GM19025 (cell line): Measurements from ENCODE around the gene PRCD.

Experiments
- ATAC-seq: cut with Tn5 transposase; IDR thresholded peaks from one replicate; pipeline ENCODE4 v1.9.1; 2021; ENCODE audit warnings: mild to moderate bottlenecking, low read depth, moderate library complexity; ENCODE audit not compliant: unreplicated experiment

PRCD gene

DNA sequence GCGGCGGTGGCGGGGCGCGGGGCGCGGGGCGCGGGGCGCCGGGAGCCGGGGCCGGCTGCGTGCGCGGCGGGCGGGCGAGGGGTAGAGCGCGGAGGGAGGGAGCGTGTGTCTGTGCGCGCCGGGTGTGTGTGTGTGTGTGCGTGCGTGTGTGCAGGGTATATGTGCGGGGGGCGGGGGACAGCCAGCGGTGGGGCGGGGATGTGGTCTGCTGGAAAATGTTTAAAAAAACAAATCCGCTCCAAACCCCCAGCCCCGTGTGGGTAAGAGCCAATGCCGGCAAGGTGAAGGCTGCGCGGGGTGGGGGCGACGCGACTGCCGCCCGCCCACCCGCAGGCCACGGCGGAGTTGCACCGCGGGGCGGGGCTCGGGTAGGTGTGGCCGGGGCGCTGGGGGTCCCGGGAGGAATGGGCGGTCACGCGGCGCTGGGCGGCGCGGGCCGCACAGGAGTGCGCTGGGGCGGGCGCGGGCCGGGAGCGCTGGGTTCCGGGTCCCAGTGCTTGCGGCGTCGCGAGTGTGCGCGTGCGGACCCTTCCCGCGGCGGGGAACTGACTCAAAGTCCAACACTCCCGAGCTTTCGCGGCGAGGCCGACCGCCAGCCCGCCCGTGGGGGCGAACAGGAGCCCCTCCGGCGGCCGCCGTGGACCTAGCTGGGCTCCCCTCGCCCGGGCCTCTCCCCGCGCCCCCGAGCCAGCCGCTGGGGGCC is 2.1 kb upstream of the PRCD start, which contains the start of gene CYGB:
Gene CYGB, minus strand, starts transcription at position 132 of the 703 bp plus-strand sequence. CDS start 167 bp downstream, outside the sequence.
- ATAC-seq, result no peak

DNA sequence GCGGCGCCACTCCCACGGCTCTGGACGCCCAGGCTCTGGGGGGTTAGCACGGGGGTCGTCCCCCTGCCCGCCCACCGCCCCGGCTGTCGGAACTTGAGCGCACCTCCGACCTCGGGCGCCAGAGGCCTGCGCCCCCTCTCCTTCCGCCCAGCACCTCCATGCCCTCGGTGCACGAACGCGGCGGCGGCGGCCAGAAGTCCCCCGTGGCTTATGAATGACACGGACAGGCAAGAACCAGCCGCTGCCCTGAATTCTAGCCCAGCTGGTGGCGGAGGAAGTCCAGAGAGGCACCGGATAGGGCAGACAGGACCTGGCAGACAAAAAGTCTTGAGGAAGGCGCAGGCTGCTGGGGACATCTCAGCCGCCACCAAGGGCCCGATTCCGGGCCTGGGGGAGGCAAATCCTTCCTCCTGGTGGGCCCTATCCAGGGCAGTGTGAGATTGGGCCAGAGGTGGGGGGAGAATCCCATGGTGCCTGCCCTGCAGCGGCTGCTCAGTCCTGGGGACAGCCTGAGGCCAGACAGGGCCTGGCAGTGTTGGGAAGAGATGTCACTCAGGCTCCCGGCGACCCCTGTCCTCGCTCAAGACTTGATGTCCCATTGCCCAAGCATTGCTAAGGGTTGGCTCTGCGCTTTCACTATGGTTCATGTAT is 1.4 kb upstream of the PRCD start:
- no peak for ATAC-seq

DNA sequence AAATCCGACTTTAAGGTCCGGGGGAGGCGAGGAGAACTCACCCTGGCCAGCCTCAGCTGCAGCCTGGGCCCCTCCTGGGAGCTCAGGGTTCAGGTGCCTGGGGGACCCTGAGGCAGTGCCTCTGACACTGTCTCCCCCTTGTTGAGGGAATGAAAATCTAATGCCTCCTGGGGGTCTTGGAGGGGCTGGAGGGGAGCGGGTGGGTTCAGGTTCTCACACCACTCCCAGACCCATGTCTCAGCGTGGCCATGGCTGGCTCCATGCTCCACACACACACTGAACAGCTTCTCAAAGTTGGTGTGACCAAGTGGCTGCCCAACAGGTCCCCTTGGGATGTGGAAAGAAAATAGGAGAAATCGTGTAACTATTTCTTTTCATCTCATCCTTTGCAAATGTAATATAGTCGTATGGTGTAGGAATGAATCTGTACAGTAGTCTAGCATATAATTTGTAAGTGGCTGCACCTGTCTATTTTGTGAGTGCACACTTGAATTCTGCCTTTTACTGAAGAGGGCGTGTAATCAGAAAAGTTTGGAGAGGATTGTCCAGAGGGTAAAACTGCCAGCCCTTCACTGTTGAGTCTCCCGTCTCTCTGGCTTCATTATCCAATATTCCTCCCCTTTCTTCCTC is 788 bp upstream of the PRCD start:
- no peak for ATAC-seq

DNA sequence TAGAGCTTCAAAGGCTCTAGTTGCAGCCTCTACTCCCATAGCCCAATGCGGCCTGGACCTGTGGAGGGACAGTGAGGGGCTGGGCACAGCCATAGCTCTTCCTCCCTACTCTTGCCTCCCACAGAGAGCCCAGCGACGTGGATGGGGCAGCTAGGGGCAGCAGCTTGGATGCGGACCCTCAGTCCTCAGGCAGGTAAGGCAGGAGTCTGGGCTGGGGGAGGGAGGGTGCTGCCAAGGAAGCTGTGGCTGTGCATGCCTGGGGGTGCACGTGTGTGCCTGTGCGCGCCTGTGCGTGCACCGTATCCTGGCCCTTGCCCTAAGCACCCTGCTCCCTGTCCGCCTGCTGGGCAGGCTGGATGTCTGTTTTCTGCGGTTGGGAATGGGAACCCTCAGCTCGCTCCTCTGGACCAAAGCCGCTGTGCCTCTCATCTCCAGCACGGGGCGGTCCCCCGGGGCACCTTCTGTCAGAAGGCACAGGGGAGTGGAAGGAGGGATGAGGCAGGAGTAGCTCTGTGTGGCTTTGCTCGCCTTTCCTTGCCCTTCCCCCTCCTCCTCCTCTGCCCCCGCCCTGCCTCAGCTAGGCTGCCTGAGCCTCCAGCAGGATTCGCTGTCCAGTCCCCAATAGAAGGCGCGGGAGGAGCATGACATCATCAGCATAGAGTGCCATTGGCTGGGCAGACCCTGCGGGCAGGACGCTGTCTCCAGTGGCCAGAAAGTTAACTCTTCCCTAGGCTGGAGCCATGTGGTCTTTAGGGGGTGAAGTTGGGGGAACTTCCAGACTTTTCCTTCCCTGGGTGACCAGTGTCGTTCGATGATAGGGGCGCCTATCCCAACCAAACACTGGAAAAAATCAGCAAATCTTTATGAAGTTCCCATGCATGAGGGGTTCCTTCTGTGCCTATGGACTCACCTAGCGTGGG is 797 bp downstream of the PRCD start:
- no peak for ATAC-seq

DNA sequence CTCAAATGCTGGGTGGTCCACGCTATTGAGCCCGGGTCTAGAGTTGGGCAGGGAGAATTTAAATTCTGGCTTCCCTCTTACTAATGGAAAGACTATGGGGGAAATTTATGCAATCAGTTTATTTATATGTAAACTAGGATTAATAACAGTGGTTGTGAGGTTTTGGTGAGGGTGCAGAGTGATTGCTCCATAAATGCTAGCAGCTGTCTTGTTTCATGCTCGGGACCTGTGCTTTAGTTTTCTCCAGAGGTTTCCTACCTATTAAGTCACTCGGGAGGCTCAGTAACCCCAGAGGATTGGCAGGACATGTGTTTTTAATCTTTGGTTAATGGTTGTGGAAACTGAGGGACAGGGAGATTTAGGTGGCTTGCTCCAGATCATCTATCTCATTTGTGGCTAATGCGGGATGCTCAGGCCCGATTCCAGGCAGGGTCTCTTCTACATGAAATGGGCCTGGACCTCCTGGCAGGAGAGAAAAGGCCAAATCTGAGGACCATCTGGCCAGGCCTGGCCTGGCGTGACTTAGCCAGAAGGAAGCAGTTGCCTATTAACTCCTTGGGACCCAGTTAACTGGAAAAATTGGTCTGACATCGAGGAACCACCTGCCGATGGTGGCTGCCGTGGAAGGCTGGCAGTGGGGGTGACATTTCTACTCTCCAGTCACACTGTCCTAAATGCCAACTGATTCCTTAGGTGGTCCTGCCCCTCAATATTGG is 2.1 kb downstream of the PRCD start:
- no peak for ATAC-seq

DNA sequence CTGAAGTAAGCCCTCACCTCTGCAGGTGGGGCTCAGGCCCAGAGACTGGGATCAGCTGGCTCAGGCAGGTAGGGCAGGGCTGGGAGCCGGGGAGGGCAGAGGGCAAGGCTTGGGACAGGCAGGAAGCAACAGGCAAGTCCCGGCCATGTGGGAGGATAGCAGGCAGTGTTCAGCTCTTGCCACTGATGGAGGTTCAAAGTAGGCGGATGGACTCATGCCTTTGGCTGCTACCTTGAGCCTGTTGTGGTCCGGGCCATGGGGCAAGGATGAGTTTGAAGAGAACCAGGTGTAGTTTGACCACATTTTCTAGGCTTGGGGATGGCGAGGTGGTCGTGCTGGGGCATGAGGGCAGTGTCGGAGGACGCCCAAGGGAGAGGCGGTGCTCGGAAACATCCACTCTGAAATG is 2.7 kb downstream of the PRCD start:
- ATAC-seq, result no peak

DNA sequence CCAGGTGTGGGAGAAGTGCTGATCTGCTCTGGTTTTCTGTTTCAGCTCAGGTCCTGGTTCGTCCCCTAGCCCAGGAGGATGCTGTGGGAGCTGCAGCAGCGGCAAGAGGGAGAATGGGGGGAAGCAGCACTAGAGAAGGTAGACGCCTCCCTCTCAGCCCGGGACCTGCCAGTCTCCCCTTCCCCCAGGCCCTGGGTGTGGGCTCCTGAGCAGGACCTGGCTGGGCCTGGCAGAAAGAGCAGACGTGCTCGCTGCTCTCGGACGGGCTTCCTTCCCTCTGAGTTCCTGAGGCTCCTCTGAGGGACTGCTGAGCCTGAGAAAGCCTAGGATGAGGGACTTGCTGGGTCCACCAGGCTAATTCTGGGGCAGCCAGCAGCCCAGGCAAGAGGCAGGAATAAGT is 3.1 kb downstream of the PRCD start:
- no peak for ATAC-seq

DNA sequence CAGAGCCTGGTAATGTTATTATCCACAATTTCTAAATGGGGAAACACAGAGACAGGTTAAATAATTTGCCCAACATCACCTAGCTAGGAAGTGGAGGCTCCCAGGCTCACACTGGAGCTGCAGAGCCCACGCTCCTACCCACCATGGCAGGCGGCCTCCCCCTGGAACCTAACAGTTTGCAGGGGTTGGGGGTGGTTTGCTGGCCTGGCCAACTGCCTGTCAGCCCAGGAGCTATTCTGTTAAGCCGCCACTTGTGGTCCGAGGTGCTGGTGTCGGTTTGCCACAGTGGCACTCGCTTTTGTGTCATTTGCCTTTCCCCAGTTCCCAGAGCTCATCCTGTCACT is 3.6 kb downstream of the PRCD start:
- no peak for ATAC-seq

DNA sequence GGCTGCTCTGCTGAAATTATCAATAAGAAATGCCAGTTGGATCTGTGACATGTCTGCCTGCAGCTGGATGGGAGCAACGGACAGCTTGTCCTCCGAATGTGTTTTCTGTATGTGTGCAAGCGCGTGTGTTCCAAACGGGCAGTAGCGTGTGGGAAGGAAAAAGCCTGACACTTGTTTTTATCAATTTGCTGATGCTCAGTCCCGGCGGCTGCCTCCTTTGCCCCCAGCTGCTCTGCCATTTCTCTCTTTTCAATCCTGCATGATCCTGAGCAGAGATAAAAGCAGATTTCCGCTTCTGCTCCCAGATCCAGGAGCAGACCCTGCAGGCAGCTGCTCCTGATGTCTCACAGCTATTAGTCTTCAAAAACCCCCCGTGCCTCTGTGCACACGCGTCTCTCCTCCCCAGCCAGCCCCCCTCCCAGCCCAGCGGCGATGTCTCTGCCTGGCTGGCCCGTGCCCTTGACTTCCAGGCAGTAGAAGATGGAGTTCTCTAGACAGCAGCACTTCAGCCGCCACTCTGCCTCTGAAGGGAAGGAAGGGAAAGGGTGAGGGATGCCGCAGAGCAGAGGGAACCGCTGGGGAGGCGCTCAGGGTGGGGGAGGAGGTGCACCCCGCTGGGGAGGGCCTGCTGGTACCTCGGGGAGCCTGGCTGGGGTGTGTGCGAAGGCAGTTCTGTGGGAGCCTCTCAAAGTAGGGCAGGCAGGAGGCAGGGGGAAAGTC is 4.1 kb downstream of the PRCD start:
- no peak for ATAC-seq

DNA sequence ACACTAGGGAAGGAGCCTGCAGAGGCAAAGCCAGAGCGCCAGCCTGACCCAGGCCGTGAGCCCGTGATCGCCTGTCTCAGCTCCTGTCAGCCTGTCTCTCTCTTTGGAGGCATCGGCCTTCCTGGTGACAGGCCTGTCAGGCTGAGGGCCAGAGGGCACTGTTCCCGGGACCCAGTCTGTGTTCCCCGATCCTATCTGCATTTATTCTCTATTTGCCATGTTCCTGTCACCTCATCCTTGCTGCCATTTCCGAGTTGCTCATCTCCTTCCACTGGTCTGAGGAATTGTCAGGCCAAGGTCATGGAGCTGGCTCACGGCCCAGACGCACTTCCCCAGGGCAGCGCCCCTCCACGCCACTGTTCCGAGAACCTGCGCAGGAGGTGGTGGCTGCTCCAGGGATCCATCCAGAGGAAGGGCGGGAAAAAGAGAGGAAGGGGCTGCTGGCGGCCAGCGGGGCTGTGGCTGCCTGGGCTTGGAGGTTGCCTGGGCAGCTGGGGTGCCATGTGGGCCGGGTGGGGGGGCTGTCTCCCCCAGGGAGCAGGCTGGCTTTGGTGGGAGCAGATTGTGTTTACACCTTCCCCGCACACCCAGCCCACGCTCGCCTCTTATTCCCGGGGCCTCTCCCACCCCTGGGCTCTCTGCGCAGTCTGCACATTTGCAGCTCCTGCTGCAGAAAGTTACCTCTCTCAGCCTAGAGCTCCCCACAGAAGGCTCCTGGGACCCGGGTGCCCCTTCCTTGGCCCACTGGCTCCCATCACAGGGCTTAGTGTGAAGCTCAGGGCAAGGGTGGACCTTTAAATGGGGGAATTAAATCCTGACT is 4.9 kb downstream of the PRCD start:
- no peak for ATAC-seq

DNA sequence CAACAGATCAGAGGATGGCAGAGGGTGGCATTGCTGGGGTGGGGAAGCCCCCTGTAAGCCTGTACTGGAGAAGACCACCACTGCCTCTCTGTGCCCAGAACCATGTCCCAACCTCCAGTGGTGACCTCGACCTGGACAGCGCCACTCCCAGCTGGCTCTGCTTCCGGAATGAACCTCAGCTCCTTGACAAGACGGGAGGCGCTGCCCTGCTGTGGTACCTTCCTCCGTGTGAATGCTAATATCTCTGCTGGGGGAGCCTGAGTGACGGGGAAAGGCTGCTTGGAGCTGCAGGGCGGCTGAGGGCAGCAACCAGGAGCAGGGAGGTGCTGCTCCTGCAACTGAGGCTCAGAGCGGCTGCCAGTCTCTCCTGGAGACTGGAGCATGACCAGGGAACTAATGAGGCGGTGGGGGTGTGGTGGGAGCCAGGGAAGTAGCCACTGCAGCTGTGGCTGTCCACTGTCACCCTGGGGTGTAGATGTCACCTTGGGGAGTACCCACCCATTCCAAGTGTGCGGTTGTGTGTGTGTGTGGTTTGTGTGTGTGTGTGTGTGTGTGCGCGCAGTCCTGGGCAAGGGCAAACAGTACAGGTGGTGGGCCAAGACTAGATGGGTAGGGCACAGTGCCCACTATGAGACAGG is 6.2 kb downstream of the PRCD start:
- ATAC-seq, result no peak

DNA sequence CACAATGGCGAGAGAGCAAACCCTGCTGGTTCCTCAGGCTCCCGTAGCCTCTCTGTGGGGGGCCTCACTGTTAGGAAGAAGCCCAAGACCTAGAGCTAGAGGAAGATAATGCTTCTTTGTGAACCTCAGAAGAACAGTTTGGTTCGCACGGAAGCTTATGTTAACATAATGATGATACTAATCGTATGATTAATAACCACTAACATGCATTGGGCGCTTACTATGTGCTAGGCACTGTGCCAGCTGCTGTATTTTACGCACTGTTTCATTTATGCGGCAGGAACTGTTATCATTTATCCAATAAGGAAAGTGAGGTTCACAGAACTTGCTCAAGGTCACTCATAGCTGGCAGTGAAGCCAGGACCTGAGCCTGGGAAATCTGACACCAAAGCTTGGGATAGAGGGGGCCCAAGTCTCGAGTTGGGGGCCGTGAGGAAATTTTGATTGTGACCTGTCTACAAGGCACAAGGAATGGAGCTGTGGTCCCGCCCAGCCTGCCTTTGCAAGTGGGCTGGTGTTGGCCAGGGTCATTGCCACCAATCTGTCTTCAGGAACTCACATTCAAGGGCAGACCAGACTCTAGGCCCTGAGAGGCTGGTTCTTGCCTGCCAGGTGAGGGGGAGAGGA is 6.8 kb downstream of the PRCD start:
- no peak for ATAC-seq

DNA sequence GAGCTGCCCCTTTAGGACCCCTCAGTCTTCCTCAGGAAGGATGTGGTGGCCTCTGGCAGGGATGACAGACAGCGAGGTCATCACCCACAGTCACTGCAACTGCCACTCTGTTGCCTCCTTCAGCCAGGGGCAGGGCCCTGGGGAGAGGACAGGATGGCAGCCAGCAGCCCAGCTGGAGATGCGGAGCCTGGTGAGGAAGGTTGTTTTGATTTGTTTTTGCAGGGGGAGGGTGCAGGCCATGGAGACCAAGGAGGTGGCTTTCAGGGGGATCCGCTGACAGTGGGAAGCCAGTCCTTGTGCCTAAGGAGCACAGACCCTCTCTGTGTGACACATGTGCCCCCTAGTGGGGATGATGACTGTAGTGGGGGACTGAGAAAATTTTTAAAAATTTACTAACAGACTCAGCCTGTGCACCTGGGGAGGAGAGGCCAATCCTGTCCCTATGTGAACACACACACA is 7.4 kb downstream of the PRCD start:
- ATAC-seq, result no peak

DNA sequence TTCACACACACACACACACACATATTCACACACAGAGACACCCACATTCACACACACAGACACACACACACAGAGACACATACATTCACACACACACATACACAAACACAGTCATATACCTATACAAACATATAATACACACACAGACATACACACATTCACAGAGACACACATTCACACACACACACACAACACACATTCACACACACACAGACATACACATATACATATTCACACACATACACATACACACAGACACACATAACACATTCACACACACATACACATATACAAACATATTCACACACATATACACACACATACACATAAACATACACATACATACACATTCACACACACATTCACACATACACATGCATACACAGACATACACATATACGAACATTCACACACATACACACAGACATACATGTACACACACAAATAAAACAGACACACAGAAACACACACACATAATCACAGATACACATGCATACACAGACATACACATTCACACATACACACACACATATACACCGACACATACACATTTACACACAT is 7.9 kb downstream of the PRCD start:
- no peak for ATAC-seq

DNA sequence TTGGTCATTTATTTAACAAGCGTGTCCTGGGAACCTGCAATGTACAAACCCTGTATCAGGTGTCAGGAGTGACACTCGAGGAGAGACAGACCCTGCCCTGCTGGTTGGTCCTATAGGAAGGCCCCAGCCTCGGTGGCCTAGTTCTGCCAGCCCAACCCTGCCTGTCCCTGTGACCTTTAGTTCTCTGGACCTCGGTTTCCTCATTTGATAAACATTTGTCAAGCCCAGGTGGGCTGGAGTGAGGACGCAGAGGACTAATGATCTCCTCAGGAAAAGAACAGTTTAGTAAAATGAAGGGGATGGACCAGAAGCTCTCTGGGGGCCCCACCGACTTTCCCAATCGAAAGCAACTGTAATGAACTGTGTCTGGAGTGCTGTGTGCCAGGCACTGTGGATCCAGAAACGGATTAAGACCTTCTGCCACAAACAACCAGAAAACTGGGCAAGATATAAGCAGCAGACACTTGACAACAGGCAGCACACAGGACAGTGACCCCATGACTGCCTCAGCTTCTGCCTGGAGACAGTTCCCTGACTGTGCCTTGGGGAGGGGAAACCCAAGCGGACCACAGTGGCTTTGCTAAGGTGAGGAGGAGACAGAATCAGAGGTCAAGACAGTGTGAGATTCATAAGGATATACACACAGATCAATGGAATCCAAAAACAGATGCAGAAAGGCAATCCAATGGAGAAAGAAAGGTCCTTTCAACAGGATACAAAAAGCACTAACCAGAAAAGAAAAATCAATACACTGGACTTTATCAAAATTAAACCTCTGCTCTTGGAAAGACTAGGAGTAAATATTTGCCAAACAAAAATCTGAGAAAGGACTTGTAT is 8.8 kb downstream of the PRCD start:
- no peak for ATAC-seq

DNA sequence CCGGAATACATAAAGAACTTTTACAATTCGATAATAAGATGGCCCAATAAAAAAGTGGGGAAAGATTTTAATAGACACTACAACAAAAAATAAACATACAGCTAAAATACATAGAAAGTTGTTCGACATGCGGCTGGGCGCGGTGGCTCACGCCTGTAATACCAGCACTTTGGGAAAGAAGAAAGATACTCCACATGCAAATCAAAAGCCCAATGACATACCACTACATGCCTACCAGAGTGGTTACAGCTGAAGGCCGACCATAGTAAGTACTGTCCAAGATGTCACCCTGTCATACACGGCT is 9.3 kb downstream of the PRCD start:
- no peak for ATAC-seq

DNA sequence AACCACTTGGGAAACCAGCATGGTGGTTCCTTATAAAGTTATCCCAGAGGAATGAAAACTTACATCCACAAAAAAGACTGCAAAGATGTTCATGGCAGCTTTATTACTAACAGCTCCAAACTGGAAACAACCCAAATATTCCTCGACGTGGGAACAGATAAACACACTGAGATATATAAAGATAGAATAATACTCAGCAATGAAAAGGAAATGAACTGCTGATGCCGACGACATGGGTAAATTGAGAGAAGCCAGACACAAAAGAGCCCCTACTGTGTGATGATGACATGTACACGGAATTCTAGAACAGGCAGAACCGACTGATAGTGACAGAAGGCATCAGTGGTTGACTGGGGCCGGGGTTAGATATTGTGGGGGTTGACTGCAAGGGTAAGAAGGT is 9.7 kb downstream of the PRCD start:
- no peak for ATAC-seq
